ENCODE data around the gene CDH23. TPM values are rescaled to one million over a fixed set of nuclear protein-coding genes. Genes with fewer than 3 reads are reported as not detected.

Gene CDH23
- total RNA-seq, 1 experiment from 2014 or later: 0.29 TPM

GRCh38 chr10:71812016-71812912, 415.5 kb downstream of the CDH23 start:
- DNase-seq (ENCODE audit: low read depth, low spot score): peak; percentile 49
- in situ Hi-C loops (cut with HindIII; ENCODE audit: low pct_unique_long_range_greater_than_20kb, low sequenced_read_pairs): no loop called here

- in situ Hi-C loops (cut with HindIII; ENCODE audit: low pct_unique_long_range_greater_than_20kb, low sequenced_read_pairs): no loop called here
Observed at GRCh38 chr10:71812913-71813590, 416.3 kb downstream of the CDH23 start.

GRCh38 chr10:71814922-71815411, 418.2 kb downstream of the CDH23 start:
- no peak for DNase-seq (ENCODE audit: low read depth, low spot score)
- in situ Hi-C loops (cut with HindIII; ENCODE audit: low pct_unique_long_range_greater_than_20kb, low sequenced_read_pairs): no loop called here

More at GRCh38 chr10:71812913-71813590, 416.3 kb downstream of the CDH23 start:
- no peak for DNase-seq (ENCODE audit: low read depth, low spot score)

- in situ Hi-C loops (cut with HindIII; ENCODE audit: low pct_unique_long_range_greater_than_20kb, low sequenced_read_pairs): no loop called here
- no peak for DNase-seq (ENCODE audit: low read depth, low spot score)
Observed at GRCh38 chr10:71815515-71816130, 418.9 kb downstream of the CDH23 start.

GRCh38 chr10:71816421-71816851, 419.7 kb downstream of the CDH23 start:
- in situ Hi-C loops (cut with HindIII; ENCODE audit: low pct_unique_long_range_greater_than_20kb, low sequenced_read_pairs): no loop called here
- no peak for DNase-seq (ENCODE audit: low read depth, low spot score)

GRCh38 chr10:71816936-71817618, 420.4 kb downstream of the CDH23 start:
- in situ Hi-C loops (cut with HindIII; ENCODE audit: low pct_unique_long_range_greater_than_20kb, low sequenced_read_pairs): no loop called here
- no peak for DNase-seq (ENCODE audit: low read depth, low spot score)

GRCh38 chr10:71817831-71818655, 421.3 kb downstream of the CDH23 start:
- in situ Hi-C loops (cut with HindIII; ENCODE audit: low pct_unique_long_range_greater_than_20kb, low sequenced_read_pairs): no loop called here
- no peak for DNase-seq (ENCODE audit: low read depth, low spot score)

- in situ Hi-C loops (cut with HindIII; ENCODE audit: low pct_unique_long_range_greater_than_20kb, low sequenced_read_pairs): no loop called here
Observed at GRCh38 chr10:71818674-71819260, 422.0 kb downstream of the CDH23 start.

GRCh38 chr10:71819441-71819861, 422.7 kb downstream of the CDH23 start:
- in situ Hi-C loops (cut with HindIII; ENCODE audit: low pct_unique_long_range_greater_than_20kb, low sequenced_read_pairs): no loop called here
- no peak for DNase-seq (ENCODE audit: low read depth, low spot score)

More at GRCh38 chr10:71818674-71819260, 422.0 kb downstream of the CDH23 start:
- no peak for DNase-seq (ENCODE audit: low read depth, low spot score)

- no peak for DNase-seq (ENCODE audit: low read depth, low spot score)
- in situ Hi-C loops (cut with HindIII; ENCODE audit: low pct_unique_long_range_greater_than_20kb, low sequenced_read_pairs): no loop called here
Observed at GRCh38 chr10:71819985-71820384, 423.3 kb downstream of the CDH23 start.

GRCh38 chr10:71820966-71821365, 424.2 kb downstream of the CDH23 start:
- in situ Hi-C loops (cut with HindIII; ENCODE audit: low pct_unique_long_range_greater_than_20kb, low sequenced_read_pairs): no loop called here
- no peak for DNase-seq (ENCODE audit: low read depth, low spot score)

- no peak for DNase-seq (ENCODE audit: low read depth, low spot score)
- in situ Hi-C loops (cut with HindIII; ENCODE audit: low pct_unique_long_range_greater_than_20kb, low sequenced_read_pairs): no loop called here
Observed at GRCh38 chr10:71821909-71822763, 425.4 kb downstream of the CDH23 start.

- DNase-seq (ENCODE audit: low read depth, low spot score): no peak
- in situ Hi-C loops (cut with HindIII; ENCODE audit: low pct_unique_long_range_greater_than_20kb, low sequenced_read_pairs): no loop called here
Observed at GRCh38 chr10:71823356-71823755, 426.6 kb downstream of the CDH23 start.

GRCh38 chr10:71824333-71824732, 427.6 kb downstream of the CDH23 start:
- in situ Hi-C loops (cut with HindIII; ENCODE audit: low pct_unique_long_range_greater_than_20kb, low sequenced_read_pairs): no loop called here
- DNase-seq (ENCODE audit: low read depth, low spot score): no peak

- in situ Hi-C loops (cut with HindIII; ENCODE audit: low pct_unique_long_range_greater_than_20kb, low sequenced_read_pairs): no loop called here
- DNase-seq (ENCODE audit: low read depth, low spot score): no peak
Observed at GRCh38 chr10:71825217-71825616, 428.5 kb downstream of the CDH23 start.

- DNase-seq (ENCODE audit: low read depth, low spot score): no peak
- in situ Hi-C loops (cut with HindIII; ENCODE audit: low pct_unique_long_range_greater_than_20kb, low sequenced_read_pairs): no loop called here
Observed at GRCh38 chr10:71827852-71828251, 431.1 kb downstream of the CDH23 start.
